Raji (cell line): ENCODE data around the gene CPEB1.

ENCODE experiments used
- POLR2A ChIP-seq: IDR thresholded peaks from 2 replicates; pipeline ENCODE4 v1.6.1; 2011; ENCODE audit warnings: low read depth, low read length, control low read depth; ENCODE audit not compliant: insufficient read depth

Gene CPEB1

DNA sequence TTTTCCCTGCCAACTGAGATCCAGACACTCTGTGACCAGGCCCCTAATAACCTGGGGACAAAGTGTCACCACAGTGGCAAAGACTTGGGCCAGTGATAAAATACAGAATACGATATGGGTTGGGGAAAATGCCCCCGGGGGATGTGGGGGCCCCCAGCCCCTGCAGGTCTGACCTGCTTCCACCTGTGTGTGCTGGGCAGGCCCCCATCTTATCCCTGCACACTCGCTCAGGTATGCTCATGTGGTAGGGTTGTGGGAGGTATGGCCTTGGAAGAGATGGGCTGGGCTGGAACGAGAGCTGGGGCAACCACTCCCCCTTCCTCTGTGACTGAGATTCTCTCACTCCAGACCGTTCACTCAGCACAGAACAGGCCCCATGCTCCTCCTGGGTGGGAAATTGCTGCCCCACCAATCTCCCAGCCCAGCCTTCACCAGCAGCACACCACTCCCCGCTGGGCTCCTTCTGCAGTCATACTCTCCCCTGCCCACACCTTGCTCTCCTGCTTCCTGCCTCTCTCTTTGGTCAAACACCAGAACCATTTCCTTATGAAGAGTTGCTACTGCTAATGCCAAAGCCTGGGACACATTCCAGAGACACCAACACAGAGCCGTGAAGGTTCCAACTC lies 9.6 kb upstream of the CPEB1 start:
- no peak for TF ChIP-seq POLR2A

DNA sequence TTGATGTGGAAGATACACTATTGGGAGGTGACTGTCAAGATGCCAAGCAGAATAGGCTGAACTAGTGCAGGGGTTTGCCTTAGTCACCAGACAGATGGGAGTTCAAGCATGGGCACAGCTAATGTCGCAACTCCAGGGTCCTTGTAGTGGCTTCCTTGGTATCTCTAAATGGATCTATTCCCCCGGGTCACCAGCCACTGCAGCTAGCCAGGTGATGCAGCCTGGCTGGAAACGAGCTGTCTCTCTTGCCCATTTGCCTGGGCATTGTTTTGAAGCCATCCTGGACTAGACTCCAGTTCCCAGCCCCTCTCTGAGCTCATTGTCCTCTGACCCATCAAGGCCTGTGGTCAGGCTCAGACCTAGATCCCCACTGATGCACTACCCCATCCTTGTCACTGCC lies 8.4 kb upstream of the CPEB1 start:
- no peak for TF ChIP-seq POLR2A

DNA sequence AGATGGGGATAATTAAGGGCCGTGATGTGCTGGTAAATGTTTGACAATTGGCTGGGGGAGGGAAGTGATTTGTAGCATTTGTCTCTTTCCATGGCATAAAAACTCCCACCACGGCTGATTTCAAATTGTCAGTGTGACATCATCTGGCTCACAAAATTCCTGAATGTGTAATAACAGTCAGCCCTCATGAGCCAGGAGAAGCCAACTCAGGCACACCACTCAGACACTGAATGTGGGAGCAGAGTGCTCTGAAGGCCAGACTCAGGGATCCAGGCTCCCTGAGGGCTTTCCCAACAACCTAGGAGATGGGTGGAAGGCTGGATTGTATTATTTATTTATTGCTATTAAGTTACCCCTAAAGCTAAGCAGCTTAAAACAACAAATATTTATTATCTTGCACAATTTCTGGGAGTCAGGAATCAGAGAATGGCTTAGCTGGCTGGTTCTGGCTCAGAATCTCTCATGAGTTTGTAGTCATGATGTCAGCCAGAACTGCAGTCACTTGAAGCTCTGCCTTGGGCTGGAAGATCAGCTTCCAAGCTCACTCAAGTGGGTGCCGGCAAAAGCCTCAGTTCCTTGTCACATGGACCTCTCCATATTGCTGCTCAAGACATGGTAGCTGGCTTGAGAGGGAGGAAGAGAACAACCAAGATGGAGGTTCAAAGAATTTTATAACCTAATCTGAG lies 6.5 kb upstream of the CPEB1 start:
- TF ChIP-seq POLR2A: no peak

- no peak for TF ChIP-seq POLR2A
Observed at GRCh38 chr15:82651708-82652107, 4.5 kb upstream of the CPEB1 start.

DNA sequence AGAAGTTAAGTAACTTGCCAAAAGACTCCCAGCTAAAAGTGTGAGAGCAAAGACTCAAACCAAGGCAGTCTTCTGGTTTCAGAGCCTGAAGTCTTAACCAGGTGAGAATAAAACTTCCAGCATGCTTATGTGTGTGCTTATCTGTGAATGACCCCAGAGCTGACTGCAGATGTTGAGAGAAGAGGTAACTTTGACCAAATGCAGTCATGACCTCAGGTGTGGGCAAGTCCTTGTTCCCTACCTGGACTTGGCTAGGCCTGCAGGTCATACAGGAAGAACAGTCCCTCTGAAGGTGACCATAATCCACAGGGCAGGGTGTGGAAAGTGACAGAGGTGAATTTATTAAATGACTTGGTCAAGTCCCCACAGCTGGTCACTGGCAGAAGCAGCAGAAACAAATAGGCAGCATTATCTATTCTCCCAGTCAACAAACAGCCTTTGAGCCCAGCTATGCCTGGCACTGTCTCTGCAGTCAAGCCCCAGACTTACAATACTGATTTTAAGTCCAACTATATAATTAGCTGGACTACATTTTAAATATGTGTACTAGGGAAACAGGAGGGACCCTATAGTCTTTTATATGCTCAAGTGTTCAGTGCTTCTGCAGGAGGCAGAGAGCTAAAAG lies 3.0 kb upstream of the CPEB1 start:
- no peak for TF ChIP-seq POLR2A

GRCh38 chr15:82649226-82649999 lies 2.2 kb upstream of the CPEB1 start:
- TF ChIP-seq POLR2A: no peak

DNA sequence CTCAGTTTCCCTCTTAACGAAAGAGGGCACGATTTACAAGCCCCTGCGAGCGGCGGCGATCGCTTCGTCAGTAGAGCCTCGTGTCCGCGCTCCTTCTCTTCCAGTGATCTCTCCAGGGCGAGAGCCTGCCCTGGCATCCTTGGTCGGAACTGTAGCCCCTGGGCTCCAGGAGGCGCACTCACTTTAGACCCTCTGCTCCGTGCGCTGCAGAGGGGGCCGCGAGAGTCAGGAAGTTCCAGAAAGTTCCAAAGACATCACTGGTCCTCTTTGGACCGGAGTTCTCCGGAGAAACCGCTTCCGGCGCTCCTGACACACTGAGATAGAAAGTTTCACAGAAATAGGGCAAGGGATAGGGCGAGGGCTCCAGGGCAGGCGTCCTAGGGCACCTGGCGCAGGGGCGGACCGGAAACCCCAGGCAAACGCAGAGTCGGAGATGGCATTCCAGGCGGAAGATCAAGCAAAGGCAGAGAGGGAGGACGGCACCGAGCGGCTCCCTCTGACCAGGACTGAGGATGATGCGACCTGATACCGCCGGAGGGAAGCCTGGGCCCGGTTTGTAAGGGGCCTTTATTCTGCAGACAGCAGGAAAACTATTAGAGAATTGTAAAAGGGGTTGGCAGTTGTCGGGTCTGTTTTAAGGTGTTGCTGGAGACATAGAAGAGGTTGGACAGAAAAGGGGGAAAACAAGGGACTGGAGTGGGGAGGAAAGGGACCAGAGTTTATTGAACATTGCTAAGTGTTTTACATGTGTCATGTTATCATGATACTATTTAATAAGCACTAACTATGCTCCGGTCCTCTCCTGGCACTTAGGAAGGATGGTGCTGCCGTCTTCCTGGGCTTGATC lies 1.3 kb upstream of the CPEB1 start:
- no peak for TF ChIP-seq POLR2A

- no peak for TF ChIP-seq POLR2A
Observed at GRCh38 chr15:82647835-82648256, 683 bp upstream of the CPEB1 start.

DNA sequence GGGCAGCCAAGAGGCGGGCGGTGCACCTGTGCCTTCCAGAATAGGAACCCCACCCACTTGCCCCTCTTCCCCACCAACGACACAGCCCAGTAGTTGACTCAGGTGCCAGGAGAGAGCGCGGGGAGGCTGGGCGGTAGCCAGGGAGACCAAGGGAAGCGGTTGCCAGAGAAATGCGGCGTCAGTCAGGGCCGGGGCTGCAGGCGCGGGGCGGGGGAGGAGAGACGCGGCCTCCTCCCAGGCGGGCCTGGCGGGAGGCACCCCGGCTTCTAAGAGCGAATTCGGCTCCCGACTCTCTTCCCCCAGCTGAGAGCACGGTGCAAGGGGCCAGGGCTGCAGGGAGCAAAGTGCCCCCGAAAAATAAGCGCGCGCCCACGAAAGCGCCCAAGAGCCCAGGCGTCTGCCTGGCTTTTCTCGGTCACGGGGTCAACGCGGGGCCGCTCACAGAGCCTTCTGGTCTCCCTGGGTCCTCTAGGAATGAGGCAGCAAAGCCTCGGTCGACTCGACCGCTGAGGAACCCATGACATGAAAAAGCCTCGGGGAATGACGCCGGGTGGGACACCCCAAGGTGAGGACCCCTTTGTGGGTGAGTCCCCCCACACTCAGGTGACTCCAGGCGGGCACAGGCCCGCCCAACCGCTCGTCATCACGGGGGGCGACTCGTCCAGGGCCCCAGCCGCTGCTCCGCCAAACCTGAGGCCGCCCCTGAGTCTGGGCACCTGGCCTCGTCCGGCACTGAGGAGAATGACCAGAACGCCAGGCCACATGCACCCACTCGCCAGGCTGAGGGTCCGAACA lies 716 bp downstream of the CPEB1 start:
- TF ChIP-seq POLR2A: no peak

DNA sequence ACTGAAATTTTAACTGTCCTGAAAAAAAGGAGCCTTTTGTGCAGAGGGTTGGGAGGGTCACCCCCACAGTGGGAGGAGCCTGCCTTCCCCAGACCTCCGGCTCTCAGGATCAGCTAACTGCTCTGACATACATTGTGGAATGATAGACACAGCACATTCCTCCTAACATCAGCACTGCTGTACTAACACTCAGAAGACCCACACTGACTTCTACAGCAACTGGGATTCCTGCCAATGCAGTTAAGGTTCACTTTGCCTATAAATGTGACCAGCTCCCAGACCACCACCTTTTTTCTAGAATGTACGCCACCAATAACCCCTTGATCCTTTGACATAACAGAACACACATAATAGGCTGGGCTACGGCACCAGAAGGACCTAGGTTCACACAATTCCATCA lies 3.2 kb downstream of the CPEB1 start:
- no peak for TF ChIP-seq POLR2A

GRCh38 chr15:82642656-82643055 lies 4.5 kb downstream of the CPEB1 start:
- TF ChIP-seq POLR2A: no peak

DNA sequence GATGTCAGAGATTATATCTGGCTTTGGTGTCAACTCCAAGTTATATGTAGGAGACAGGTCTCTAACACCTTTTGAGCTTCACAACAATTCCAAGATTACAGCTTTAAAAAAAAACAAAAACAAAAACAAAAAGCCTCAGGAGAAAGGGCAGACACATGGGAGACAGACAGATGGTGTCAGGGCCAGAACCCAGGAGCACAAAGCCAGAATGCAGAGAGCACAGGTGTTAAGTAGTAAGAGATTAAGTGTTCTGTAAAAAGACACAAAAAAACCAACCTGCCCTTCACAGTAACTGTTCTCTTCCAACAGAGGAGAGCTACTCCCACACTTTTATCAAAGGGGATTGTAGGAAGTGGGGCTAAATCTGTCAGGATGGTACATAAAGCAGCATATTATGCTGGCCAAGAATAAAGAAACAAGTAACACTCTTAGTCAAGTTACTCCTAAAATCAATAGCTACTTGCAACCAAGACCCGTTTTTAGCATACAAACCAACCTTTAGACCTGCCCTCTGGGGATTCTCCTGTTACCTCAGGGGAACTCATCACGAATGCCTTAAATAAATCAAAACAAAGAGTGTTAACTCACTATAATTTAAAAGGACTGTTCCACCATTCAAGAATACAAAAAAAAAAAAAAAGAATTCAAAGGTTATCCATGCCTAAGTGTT lies 5.9 kb downstream of the CPEB1 start:
- no peak for TF ChIP-seq POLR2A

GRCh38 chr15:82640672-82641071 lies 6.5 kb downstream of the CPEB1 start:
- no peak for TF ChIP-seq POLR2A
